Activated CD8-positive, alpha-beta memory T cell treated with anti-CD3 and anti-CD28 coated beads for 48 hours (primary cell): Measurements from ENCODE around the gene LALBA.
"Not testable (repeated sequence)": the region's sequence is repeated elsewhere in the genome, so short reads cannot be mapped to it uniquely, and the experiment has no call there.

Experiments
- DNase-seq, 3 experiments: peaks; one replicate each; pipeline ENCODE4 v3.0.0-alpha.2; 2020; ENCODE audit warnings: low read depth in 2 of 3, low spot score in 2 of 3

Gene LALBA

DNA sequence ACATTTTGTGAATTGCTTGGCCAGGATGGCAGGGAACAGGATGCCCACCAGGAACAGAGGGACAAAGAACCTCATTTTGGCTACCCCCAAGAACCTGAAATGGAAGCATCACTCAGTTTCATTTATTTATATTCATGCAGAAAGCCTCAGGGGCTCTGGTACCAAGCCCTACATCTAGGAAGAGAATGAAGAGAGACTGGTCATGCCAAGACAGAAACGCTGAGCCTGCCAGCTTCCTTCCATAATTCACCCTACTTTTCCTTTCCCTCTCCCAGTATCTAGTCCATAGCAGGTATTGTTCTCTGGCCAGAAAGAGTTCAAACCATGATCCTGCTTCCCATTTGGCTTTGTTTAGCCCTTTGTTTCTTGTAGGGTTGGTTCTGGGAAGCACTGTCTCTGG lies at the start of gene LALBA:
Gene LALBA, minus strand, starts transcription at position 101 of the 400 bp plus-strand sequence. Its CDS starts 26 bp downstream, at position 75.
- no peak for DNase-seq

DNA sequence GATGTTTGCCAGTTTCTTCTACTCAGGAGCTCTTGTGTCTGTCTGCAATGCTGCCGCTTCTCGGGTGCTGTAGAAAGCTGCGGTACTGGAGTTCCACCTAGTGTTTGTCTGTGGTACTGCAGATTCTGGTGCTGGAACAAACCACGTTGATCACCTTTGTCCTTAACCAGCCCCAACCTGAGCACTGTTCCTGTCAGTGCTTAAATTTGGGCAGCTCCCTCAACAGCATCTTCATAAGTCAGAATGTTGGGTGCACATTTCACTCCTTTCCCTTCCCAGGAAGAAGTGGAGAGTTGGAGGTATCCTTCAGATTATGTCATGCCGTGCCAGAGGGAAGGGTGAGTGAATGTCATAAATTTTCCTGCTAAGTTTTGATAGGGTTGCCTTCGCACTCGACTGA lies 48.7 kb upstream of the LALBA start:
- peak; percentile 28 to 72 (median 38) for DNase-seq

DNA sequence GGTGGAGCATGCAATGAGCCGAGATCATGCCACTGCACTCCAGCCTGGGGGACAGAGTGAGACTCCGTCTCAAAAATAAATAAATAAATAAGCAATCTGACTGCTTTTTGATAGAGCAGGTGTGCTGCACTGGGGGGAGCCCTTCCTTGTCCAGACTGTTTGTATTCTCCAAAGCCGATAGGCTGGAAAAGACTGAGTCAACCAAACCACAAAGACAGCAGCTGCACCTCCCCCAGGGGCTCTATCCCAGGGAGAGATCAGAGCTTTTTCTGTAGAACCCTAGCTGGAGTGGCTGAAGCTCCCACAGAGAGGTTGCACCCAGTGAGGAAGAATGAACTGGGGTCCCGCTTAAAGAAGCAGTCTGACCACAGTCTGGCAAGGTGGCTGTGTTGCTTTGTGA lies 45.8 kb upstream of the LALBA start:
- DNase-seq, result no peak

DNA sequence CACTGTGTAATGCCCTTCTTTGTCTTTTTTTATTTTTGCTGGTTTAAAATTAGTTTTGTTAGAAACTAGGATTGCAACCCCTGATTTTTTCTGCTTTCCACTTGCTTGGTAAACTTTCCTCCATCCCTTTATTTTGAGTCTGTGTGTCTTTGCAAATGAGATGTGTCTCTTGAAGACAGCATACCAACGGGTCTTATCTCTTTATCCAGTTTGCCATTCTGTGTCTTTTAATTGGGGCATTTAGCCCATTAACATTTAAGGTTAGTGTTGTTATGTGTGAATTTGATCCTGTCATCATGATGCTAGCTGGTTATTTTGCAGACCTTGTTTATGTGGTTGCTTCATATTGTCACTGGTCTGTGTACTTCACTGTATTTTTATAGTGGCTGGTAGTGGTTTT lies 43.5 kb upstream of the LALBA start:
- no peak for DNase-seq

DNA sequence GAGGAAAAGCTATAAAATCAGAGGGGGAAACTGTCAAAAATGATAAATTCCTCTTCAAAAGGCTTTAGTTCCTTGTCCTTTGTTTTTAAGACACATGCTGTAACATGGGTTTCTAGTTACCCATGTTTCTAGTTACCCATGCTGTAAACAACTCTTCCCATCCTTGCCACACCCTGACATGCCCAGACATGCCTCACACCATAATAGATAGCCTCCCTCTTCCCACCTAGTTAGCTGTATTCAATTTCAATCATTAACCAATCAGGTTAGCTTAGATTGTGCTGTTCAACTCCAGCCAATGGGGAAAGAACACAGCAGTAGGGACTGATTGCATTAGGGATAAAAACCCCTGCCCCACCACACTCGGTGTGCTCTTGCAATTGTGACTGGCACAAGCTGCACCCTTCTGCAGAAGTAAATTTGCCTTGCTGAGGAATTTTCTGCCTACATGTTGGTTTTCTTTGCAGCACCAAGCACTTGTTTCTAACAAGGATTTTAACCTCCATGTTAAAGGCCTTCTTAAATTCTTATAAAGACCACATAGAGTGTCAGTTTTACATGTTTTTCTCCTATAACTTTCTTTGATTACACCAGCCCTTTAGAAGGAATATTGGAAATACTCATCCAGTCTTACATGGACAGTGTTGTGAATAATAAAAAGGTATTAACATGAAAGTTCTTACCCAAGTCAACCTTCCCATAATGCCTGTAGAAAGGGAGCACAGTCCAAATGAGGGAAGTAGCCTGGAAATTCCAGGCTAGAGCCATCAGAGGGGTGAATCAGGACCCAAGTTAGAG lies 32.5 kb upstream of the LALBA start:
- no peak for DNase-seq

DNA sequence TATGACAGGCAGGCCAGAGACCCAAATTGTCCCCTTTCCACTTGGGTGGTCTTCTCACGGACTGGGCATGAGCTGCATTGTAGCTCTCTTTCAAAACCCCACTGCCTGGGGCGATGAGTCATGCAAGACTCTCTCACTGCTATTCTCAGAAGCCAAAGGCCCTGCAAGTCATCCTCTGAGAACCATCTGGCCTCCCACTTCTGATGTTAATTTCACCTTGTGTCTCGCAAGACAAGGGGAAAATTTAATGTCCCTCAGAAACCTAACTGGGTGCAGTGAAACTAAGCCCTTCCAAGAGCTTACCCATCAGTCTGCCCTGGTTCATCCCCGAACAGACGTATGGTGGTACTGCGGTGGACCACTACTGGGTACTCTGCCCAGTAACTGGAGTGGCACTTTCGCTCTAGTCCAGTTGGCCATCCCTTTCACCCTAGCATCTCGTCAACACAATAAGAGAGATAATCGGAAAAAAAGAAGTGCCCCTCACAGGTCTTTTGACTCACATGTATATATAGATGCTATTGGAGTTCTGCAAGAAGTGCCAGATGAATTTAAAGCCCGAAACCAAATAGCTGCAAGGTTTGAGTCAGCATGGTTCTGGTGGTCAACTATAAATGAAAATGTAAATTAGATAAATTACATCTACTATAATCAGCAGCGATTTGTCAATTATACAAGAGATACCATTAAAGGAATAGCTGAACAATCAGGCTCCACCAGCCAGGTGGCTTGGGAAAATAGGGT lies 31.3 kb upstream of the LALBA start:
- DNase-seq, result no peak

DNA sequence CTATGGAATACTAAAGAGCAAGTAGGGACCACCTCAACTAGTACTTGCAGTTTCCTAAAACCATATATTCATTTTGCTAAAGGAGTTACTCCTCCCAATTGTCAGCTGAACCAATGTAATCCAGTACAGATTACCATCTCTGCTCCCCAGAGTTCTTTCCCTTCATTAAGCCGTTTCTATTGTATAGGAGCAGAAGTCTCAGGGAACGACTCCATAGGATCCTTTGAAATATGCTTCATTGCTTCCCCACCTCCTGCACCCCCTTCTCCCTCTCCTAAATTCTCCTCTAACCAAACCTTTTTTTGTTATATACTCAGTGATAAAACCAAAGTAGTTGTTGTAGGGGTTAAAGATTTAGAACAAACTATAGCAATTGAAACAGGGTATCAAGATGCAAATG lies 30.7 kb upstream of the LALBA start:
- DNase-seq, result no peak

DNA sequence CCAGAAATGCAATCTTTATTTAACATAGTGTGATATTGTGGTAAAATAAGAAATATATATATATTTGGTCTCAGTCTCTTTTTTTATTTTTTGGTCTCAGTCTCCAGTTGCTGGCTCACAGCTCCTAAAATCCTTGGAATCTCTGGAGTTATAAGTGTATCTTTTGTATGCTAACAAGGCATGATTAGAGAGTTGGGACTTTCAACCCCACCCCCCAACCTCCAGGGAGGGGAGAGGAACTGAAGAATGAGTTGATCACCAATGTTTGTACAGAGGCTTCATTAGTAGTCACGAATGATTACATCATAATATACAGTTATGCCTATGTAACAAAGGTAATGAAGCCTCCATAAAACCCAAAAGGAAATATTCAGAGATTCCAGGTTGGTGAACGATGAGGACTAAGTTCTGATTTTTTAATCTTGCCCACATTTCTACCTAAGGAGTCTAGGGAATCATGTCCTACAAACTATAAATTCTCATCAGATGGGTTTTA lies 22.8 kb upstream of the LALBA start:
- DNase-seq, result no peak

DNA sequence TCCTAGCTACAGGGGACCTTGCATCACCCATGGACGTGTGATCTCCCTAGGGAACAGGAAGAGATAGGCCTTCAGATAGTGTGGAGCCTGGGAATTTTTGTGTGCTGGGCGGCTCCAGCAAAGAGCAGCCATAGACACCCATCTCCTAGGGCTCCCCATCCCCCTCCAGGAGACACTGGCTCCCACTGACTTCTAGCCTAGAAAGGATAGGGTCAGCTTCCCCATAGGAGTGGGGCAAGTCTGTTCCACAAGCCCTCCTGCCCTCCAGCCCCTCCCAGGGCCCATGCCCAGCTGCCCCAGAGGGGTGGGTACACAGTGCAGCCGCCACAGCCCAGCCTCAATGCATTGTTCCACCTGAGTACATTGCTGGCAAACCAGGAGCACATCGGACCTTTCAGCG lies 16.5 kb upstream of the LALBA start:
- no peak for DNase-seq

DNA sequence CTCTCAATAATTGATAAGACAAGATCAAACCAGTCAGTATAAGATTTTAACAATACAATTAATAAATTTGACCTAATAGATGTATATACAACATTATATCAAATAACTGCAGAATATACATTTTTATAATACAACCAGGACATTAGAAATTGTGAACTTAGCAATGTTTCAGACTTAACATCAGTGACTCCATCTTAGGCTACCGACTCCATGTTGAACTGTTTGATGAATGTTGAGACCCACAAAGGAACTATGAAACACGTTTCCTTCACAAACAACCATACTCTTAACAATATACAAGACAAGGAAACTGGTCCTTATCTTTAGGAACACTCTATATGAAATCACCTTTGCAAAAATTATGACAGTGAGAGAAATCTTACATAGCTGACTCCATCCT lies 13.9 kb upstream of the LALBA start:
- DNase-seq, result no peak

DNA sequence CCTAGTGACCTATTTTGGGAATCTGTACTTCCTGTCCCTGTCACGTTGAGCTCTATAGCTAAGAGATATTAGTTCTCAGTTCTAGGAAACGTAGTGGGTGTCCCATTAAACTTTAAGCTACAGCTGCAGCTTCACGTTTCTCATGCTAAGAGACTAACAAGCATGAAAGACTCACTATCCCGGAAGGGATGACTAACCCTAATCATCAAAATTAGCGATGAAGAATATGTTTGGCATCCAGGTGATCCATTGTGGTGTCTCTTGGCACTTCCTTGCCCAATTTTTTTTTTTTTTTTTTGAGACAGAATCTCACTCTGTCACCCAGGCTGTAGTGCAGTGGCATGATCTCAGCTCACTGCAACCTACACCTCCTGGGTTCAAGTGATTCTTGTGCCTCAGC lies 11.0 kb upstream of the LALBA start:
- DNase-seq, result no peak

DNA sequence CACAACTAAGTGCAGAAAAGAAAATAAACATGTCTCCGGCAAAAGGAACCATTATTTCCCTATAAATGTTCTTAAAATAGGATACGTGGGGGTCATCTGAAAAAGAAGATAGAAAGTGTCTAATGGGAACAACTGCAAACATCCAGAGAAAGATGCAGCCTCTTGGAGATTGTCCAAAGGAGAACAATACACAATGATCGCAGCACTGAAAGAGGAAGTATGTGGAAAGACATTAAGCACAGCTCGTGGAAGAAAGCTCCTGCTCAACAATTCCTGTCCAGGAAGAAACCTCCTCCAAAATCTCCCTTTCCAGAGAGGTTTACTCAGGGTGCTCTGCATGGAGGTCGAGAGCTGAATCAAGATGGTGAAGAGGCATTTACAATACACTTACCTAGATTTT lies 2.5 kb upstream of the LALBA start:
- DNase-seq, result no peak

DNA sequence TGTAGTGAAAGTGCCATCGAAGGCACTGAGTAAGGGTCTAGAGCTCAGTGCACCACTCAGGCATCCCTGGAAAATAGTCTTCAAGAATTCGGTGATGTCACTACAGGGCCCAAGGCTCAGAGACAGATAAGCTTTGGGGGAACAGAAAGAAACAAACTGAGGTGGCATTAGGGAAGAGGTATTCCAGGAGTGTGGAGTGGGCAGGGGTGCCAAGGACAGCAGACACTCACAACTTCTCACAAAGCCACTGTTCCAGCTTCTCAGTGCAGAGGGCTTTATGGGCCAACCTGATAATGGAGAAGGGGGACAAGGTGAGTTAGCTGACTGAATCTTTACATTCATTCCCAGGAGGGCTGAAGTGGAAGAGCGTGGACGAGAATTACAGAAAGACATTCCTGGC lies 2.1 kb downstream of the LALBA start:
- DNase-seq, result no peak

DNA sequence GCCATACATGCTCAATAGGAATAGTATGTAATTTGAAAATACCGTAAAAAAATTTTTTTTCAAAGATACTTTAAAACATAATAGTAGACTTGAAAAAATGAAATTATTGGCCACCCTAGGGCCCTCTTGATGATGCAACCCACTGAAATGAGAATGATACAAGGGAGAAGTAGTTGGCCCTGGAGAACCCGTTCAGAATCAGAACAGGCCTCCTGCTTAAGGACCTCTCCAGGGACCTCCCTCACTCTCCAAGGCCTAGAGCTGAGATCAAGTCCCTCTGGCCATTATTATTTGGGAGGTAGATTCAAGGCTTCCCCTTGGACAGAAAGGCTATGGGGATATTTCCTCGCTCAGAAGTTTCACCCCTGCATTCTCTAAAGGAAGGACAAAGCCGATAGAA lies 11.9 kb downstream of the LALBA start:
- no peak for DNase-seq

DNA sequence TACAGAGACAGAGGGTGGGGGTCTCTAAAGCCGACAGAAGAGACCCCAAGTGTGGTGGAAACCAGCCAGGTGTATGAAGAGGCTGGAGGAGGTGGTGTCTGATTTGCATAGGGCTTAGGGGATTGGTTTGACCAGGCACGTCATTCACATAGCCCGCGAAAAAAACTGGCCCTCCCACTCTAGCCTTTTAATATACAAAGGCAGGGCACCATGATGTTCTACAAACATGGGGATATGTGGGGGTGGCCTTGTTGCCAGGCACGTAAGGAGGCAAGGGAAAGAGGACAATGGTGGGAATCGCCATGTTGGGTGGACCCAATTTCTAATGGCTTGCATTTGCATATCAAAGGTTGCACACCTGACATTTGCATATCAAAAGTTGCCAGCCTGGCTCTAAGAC lies 13.2 kb downstream of the LALBA start:
- no peak for DNase-seq

DNA sequence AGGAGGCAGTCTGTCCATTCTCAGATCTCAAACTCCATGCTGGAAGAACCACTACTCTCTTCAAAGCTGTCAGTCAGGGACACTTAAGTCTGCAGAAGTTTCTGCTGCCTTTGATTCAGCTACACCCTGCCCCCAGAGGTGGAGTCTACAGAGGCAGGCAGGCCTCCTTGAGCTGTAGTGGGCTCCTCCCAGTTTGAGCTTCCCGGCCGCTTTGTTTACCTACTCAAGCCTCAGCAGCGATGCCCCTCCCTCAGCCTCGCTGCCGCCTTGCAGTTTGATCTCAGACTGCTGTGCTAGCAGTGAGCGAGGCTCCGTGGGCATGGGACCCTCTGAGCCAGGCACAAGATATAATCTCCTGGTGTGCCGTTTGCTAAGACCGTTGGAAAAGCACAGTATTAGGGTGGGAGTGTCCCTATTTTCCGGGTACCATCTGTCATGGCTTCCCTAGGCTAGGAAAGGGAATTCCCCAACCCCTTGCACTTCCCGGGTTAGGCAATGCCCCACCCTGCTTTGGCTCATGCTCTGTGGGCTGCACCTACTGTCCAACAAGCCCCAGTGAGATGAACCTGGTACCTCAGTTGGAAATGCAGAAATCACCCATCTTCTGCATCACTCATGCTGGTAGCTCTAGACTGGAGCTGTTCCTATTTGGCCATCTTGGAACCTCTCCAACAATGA lies 16.0 kb downstream of the LALBA start:
- not testable (repeated sequence) for DNase-seq

DNA sequence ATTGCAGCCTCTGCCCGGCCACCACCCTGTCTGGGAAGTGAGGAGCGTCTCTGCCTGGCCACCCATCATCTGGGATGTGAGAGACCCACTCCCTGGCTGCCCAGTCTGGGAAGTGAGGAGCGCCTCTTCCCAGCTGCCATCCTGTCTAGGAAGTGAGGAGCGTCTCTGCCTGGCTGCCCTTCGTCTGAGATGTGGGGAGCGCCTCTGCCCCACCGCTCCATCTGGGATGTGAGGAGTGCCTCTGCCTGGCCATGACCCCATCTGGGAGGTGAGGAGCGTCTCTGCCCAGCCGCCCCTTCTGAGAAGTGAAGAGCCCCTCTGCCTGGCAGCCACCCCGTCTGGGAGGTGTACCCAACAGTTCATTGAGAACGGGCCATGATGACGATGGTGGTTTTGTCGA lies 18.2 kb downstream of the LALBA start:
- DNase-seq, result not testable (repeated sequence)

DNA sequence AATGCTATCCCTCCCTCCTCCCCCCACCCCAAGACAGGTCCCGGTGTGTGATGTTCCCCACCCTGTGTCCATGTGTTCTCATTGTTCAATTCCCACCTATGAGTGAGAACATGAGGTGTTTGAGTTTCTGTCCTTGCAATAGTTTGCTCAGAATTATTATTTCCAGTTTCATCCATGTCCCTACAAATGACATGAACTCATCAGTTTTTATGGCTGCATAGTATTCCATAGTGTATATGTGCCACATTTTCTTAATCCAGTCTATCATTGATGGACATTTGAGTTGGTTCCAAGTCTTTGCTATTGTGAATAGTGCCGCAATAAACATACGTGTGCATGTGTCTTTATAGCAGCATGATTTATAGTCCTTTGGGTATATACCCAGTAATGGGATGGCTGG lies 22.8 kb downstream of the LALBA start:
- DNase-seq, result not testable (repeated sequence)

DNA sequence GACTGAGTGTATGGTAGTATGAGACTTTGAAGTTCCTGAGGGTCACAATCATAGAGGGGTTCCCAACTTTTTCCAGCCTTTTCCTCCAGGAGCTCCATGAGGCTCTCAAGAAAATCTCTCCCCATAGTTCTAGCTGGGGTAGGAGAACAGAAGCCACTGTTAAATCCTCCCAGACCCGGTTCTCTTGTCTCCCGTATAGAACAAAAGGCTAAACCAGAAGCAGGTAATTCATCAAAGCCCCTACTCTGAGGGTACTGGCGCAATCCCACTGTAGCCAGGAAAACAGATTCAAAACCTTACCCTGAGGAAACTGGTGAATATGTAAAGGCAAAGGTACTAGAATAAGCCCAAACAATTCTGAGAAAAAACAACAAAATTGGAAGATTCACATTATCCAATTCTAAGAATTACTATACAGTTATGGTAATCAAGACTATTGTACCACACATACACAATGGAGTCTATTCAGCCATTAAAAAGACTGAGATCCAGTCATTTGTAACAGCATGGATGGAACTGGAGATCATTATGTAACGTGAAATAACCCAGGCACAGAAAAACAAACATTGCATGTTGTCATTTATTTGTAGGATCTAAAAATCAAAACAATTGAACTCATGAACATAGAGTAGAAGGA lies 23.9 kb downstream of the LALBA start:
- no peak for DNase-seq

DNA sequence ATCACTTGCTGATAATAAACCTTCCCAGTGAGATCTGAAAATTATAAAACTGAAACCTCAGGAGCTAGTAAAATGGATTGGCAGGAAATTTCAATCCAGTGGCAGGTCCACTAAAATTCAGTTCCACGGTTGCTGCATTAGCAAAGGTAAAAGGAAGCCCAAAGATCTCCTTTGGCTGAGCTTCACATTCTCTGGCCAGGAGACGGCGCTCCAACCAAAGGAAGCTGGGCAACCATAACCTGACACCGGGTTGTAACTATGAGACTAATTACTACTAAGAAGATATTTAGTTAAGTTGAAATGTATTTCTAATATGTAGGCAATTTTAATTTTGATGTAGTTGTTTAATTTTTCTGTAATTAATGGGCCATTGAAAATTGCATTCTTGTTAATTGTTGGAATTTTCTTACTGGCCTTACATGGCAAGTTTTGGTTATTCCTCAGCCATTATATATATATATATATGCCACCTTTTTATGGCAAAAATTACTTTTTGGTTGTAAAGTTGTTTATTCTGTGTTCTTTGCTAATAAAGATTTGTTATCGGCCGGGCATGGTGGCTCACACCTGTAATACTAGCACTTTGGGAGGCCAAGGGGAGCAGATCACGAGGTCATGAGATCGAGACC lies 27.4 kb downstream of the LALBA start:
- peak in 2 of 3 experiments; percentile 6 to 16 for DNase-seq

DNA sequence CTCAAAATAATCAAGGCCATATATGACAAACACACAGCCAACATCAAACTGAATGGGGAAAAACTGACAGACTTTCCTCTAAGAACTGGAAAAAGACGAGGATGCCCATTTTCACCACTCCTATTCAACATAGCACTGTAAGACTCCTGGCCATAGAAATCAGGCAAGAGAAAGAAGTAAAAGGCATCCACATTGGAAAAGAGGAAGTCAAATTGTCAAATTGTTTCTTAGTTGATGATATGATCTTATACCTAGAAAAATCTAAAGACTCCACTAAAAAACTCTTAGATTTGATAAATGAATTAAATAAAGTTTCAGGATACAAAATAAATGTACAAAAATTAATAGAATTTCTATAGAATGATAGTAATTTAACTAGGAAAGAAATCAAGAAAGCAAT lies 33.2 kb downstream of the LALBA start:
- no peak for DNase-seq
